HG02763 (cell line): ENCODE results near the gene SOWAHB.

Experiments
- ATAC-seq: cut with Tn5 transposase; IDR thresholded peaks from one replicate; pipeline ENCODE4 v1.9.1; 2021; ENCODE audit warnings: mild to moderate bottlenecking, moderate library complexity; ENCODE audit not compliant: unreplicated experiment

Gene SOWAHB

DNA sequence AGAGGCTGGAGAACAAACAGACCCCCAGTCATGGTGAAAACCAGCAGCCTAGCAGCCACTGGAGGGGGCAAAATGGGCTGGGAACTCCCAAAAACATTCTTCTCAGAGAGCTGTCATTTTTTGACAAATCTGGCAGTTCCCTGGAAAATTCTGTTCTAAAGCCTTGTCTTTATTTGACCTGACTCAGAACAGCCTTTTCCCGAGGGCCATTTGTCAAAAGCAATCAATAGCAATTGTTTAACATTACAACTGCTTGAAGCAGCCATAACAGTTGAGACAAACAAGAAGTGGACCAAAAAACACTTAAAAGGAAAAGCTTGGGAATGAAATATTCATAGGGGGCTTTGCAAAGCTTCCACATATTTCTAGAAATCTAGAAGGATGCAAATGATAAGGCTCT, 39.6 kb downstream of the SOWAHB start:
- ATAC-seq = no peak

DNA sequence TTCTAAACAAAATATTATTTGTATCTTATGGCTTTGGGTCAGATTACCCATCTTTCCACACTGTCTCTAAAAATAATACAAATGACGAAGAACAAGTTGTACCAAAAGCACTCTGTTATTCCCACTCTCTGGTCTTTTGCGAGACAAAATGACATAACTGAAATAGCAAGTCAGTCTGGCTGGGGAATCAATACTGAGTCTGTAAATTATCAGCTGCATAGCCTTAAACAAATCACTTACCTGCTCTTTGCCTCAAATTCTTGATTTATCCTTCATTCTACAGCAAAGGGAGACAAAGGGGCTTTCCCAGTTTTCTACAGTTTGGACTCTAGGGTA, 40.9 kb downstream of the SOWAHB start:
- no peak for ATAC-seq

DNA sequence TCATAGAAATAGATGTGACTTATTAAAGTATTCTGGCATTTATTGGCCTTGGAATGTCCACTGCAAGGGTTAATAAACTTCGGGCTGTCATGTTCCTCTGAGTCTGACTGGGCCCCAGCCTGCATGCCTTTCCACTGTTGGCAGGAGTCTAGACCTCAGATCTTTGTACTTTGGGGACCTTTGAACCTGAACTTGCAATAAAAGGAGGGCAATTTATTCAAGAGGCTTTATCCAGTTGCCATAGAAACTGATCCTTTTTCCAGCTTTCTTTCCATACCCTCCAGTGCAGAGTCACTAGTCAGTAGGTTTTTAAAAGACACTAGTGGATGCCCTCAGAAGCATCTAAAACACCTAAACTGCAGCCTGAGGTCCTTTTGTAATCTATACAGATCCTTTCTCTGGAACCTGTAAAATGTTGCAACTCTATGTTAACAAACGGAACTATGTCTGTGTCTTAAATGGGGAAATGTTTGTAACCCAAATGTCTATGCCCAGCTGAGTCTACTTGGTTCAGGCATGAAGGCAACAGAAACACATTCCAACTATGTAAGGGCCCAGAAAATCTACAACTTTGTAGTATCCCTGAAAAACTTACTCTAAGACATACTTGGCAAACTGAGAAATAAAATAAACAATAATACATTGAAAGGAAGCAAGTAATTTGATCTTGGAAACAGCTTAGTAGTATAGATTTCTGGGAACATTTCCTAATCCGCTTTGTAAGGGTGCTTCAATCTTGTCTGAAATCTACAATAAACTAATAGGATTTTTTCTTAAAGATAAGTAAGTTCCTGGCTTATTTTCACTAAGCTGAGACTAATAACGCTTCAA, 41.5 kb downstream of the SOWAHB start:
- ATAC-seq = no peak

DNA sequence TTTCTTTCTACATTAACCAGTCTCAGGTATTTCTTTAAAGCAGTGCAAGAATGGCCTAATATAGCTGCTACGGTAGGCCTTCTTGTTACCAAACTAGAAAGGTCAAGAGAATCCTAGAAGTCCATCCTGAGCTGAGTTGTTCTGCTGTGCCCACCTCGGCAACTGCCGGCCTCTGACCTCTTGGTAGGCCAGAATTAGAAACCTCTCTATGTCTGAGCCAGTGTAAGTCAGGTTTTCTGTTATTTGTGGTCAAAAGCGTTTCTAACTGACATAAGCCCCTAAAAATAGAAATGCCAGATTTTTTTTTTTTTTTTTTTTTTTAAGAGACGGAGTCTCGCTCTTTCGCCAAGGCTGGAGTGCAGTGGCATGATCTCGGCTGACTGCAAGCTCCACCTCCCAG, 43.1 kb downstream of the SOWAHB start:
- no peak for ATAC-seq

DNA sequence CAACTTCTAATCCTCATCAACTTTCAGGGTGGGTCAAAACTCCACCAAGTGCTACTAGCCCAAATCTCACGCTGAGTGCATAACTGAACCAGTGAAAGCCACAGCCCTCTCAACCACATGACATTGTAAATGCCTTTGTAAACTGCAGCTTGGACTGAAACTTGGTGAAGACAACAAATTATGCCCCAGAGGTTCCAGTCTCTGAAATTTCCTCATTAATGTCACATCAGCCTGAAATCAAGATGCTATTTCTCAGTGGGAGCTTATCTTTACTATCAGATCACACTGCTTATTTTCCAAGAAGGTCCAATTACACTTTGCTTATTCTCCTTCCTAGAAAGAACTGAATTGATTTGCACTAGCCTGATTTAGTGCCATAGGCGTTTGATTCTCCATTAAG, 46.6 kb downstream of the SOWAHB start:
- ATAC-seq = no peak

DNA sequence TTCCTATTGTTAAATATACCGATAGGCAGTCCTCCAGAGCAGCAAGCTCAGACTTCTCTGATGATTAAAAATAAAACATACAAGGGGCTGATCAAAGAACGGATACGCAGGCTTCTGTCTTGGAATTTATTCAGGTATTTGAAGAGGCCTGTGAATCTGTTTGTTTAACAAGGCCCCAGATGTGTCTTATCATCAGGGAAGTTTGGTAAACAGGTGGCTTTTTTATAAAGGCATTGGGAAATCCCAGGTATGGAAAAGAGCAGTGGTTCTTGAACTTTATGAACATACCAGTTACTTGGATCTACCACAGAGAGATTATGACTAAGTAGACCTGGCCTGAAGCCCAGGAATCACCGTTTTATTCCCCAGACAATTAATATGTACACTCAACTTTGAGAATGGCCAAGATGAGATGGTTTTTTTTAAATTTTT, 47.9 kb downstream of the SOWAHB start:
- ATAC-seq = no peak
